ENCODE data around the gene STK4. TPM values are rescaled to one million over a fixed set of nuclear protein-coding genes. Genes with fewer than 3 reads are reported as not detected.

The STK4 gene
- 149 and 155 TPM in 2 replicates for total RNA-seq

- H3K9me3 Mint-ChIP-seq = no peaks in the 10 kb centered on the region
- intact Hi-C loops (cut with micrococcal nuclease) = loop anchor here (2.0 to 10.0 kb wide), 8 partner anchors 55 to 969 kb away; partner anchors contain the start of genes ADA, PABPC1L, PCIF1 and PIGT
- H3K4me3 Mint-ChIP-seq = peak within 1 kb of the TSS; percentile 92
- H3K4me1 Mint-ChIP-seq (ENCODE audit: low read depth) = peaks cover 77% of the 10 kb centered on the region
- peaks cover 20% of the 10 kb centered on the region for H3K36me3 Mint-ChIP-seq (ENCODE audit: low read depth)
- no peaks in the 10 kb centered on the region for H3K27me3 Mint-ChIP-seq (ENCODE audit: insufficient read depth)
- peak; percentile 95 for DNase-seq (ENCODE audit: low spot score)
- H3K27ac Mint-ChIP-seq = peak within 1 kb of the TSS; percentile 88
These were observed at the start of gene STK4 for GRCh38 chr20:44966030-44966961. Gene STK4, plus strand, starts transcription at chr20:44966512. Its CDS starts 57 bp downstream, at chr20:44966569.

GRCh38 chr20:44916586-44916985 is 49.7 kb upstream of the STK4 start:
- Mint-ChIP-seq H3K27me3 (ENCODE audit: insufficient read depth) (no peaks in the 10 kb centered on the region), H3K9me3 (no peaks in the 10 kb centered on the region), H3K4me1 (ENCODE audit: low read depth) (peaks cover 17% of the 10 kb centered on the region), H3K4me3 (no peak overlapping the region), H3K27ac (no peak overlapping the region), H3K36me3 (ENCODE audit: low read depth) (peaks cover 25% of the 10 kb centered on the region)
- DNase-seq (ENCODE audit: low spot score) = no peak
- intact Hi-C loops (cut with micrococcal nuclease) = no loop called here

- no peak overlapping the region for H3K4me3 Mint-ChIP-seq
- no peak overlapping the region for H3K27ac Mint-ChIP-seq
- no peak for DNase-seq (ENCODE audit: low spot score)
- H3K36me3 Mint-ChIP-seq (ENCODE audit: low read depth) = peaks cover 24% of the 10 kb centered on the region
- intact Hi-C loops (cut with micrococcal nuclease) = no loop called here
- H3K9me3 Mint-ChIP-seq = no peaks in the 10 kb centered on the region
- peaks cover 16% of the 10 kb centered on the region for H3K4me1 Mint-ChIP-seq (ENCODE audit: low read depth)
- no peaks in the 10 kb centered on the region for H3K27me3 Mint-ChIP-seq (ENCODE audit: insufficient read depth)
These were observed 48.9 kb upstream of the STK4 start for GRCh38 chr20:44917399-44917798.

GRCh38 chr20:44918342-44918741 is 48.0 kb upstream of the STK4 start:
- Mint-ChIP-seq H3K27ac (no peak overlapping the region), H3K4me3 (no peak overlapping the region), H3K4me1 (ENCODE audit: low read depth) (peaks cover 10% of the 10 kb centered on the region)

GRCh38 chr20:44918761-44919160 is 47.6 kb upstream of the STK4 start:
- no peaks in the 10 kb centered on the region for H3K27me3 Mint-ChIP-seq (ENCODE audit: insufficient read depth)
- intact Hi-C loops (cut with micrococcal nuclease) = no loop called here
- H3K9me3 Mint-ChIP-seq = no peaks in the 10 kb centered on the region
- peaks cover 21% of the 10 kb centered on the region for H3K36me3 Mint-ChIP-seq (ENCODE audit: low read depth)
- H3K4me3 Mint-ChIP-seq = no peak overlapping the region
- DNase-seq (ENCODE audit: low spot score) = no peak
- peaks cover 10% of the 10 kb centered on the region for H3K4me1 Mint-ChIP-seq (ENCODE audit: low read depth)
- H3K27ac Mint-ChIP-seq = no peak overlapping the region

More at GRCh38 chr20:44918342-44918741, 48.0 kb upstream of the STK4 start:
- intact Hi-C loops (cut with micrococcal nuclease) = no loop called here
- Mint-ChIP-seq H3K9me3 (no peaks in the 10 kb centered on the region), H3K36me3 (ENCODE audit: low read depth) (peaks cover 21% of the 10 kb centered on the region), H3K27me3 (ENCODE audit: insufficient read depth) (no peaks in the 10 kb centered on the region)
- no peak for DNase-seq (ENCODE audit: low spot score)

GRCh38 chr20:44921447-44921846 is 44.9 kb upstream of the STK4 start:
- intact Hi-C loops (cut with micrococcal nuclease) = no loop called here
- no peaks in the 10 kb centered on the region for H3K27me3 Mint-ChIP-seq (ENCODE audit: insufficient read depth)
- DNase-seq (ENCODE audit: low spot score) = no peak

DNA sequence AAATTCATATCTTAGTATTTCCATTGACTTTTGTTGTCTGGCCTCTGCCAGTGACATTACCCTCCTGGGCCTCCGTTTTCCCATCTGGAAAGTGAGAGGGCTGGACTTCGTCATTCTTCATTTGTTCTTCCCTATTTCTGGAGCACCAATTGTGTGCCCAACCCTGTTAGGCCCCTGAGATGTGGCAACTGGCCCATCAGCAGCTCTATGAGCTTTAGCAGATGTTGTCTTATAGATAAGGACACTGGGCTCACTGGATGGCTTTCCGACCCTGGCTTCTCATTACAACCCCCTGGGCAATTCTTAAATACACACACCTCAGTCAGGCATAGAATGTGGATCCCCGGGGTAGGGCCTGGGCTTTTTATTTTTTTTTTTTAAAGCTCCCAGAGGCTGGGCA is 41.8 kb upstream of the STK4 start:
- H3K4me3 Mint-ChIP-seq = no peak overlapping the region
- no peak overlapping the region for H3K27ac Mint-ChIP-seq
- H3K4me1 Mint-ChIP-seq (ENCODE audit: low read depth) = no peaks in the 10 kb centered on the region
- DNase-seq (ENCODE audit: low spot score) = no peak
- H3K36me3 Mint-ChIP-seq (ENCODE audit: low read depth) = peaks cover 7% of the 10 kb centered on the region
- intact Hi-C loops (cut with micrococcal nuclease) = no loop called here
- no peaks in the 10 kb centered on the region for H3K9me3 Mint-ChIP-seq
- no peaks in the 10 kb centered on the region for H3K27me3 Mint-ChIP-seq (ENCODE audit: insufficient read depth)

More at GRCh38 chr20:44921447-44921846, 44.9 kb upstream of the STK4 start:
- Mint-ChIP-seq H3K4me3 (no peak overlapping the region), H3K36me3 (ENCODE audit: low read depth) (peaks cover 14% of the 10 kb centered on the region), H3K4me1 (ENCODE audit: low read depth) (no peaks in the 10 kb centered on the region), H3K9me3 (no peaks in the 10 kb centered on the region), H3K27ac (no peak overlapping the region)

GRCh38 chr20:44928595-44928994 is 37.7 kb upstream of the STK4 start:
- Mint-ChIP-seq H3K4me3 (no peak overlapping the region), H3K27me3 (ENCODE audit: insufficient read depth) (no peaks in the 10 kb centered on the region), H3K27ac (no peak overlapping the region), H3K9me3 (no peaks in the 10 kb centered on the region), H3K36me3 (ENCODE audit: low read depth) (peaks cover 17% of the 10 kb centered on the region), H3K4me1 (ENCODE audit: low read depth) (no peaks in the 10 kb centered on the region)
- intact Hi-C loops (cut with micrococcal nuclease) = no loop called here
- DNase-seq (ENCODE audit: low spot score) = no peak

- no peak overlapping the region for H3K4me3 Mint-ChIP-seq
- no peak overlapping the region for H3K27ac Mint-ChIP-seq
- intact Hi-C loops (cut with micrococcal nuclease) = no loop called here
These were observed 35.7 kb upstream of the STK4 start for GRCh38 chr20:44930517-44931168.

DNA sequence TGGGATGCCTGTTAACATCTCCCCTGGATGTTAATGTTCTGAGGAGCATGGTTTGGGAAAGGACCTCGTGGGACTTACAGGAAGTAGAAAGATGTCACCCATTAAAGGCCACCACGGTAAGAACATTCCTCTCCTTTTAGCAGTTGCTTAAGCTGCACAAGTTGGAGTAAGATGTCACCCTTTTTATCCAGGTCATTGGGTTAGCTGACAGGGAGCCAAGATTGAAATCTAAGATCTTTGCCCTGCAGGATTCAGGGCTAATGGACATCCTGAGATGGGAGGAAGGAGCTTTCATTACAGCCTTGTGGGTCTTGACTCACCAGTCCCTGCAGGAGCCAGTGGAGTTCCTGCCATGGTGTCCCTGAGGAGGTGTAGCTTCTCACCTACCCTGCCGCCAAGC is 34.4 kb upstream of the STK4 start:
- Mint-ChIP-seq H3K27ac (no peak overlapping the region), H3K4me3 (no peak overlapping the region), H3K9me3 (no peaks in the 10 kb centered on the region), H3K4me1 (ENCODE audit: low read depth) (no peaks in the 10 kb centered on the region), H3K36me3 (ENCODE audit: low read depth) (peaks cover 24% of the 10 kb centered on the region), H3K27me3 (ENCODE audit: insufficient read depth) (no peaks in the 10 kb centered on the region)
- no peak for DNase-seq (ENCODE audit: low spot score)
- intact Hi-C loops (cut with micrococcal nuclease) = no loop called here

More at GRCh38 chr20:44930517-44931168, 35.7 kb upstream of the STK4 start:
- Mint-ChIP-seq H3K36me3 (ENCODE audit: low read depth) (peaks cover 19% of the 10 kb centered on the region), H3K9me3 (no peaks in the 10 kb centered on the region), H3K4me1 (ENCODE audit: low read depth) (no peaks in the 10 kb centered on the region), H3K27me3 (ENCODE audit: insufficient read depth) (no peaks in the 10 kb centered on the region)
- DNase-seq (ENCODE audit: low spot score) = no peak

GRCh38 chr20:44932916-44933315 is 33.4 kb upstream of the STK4 start:
- Mint-ChIP-seq H3K4me3 (no peak overlapping the region), H3K36me3 (ENCODE audit: low read depth) (peaks cover 24% of the 10 kb centered on the region)
- intact Hi-C loops (cut with micrococcal nuclease) = no loop called here

GRCh38 chr20:44936510-44936909 is 29.8 kb upstream of the STK4 start:
- Mint-ChIP-seq H3K27me3 (ENCODE audit: insufficient read depth) (no peaks in the 10 kb centered on the region), H3K4me3 (no peak overlapping the region), H3K9me3 (no peaks in the 10 kb centered on the region), H3K27ac (no peak overlapping the region), H3K36me3 (ENCODE audit: low read depth) (peaks cover 28% of the 10 kb centered on the region), H3K4me1 (ENCODE audit: low read depth) (no peaks in the 10 kb centered on the region)
- intact Hi-C loops (cut with micrococcal nuclease) = no loop called here
- DNase-seq (ENCODE audit: low spot score) = no peak

More at GRCh38 chr20:44932916-44933315, 33.4 kb upstream of the STK4 start:
- H3K9me3 Mint-ChIP-seq = no peaks in the 10 kb centered on the region
- H3K27me3 Mint-ChIP-seq (ENCODE audit: insufficient read depth) = no peaks in the 10 kb centered on the region
- DNase-seq (ENCODE audit: low spot score) = no peak
- no peaks in the 10 kb centered on the region for H3K4me1 Mint-ChIP-seq (ENCODE audit: low read depth)
- no peak overlapping the region for H3K27ac Mint-ChIP-seq

DNA sequence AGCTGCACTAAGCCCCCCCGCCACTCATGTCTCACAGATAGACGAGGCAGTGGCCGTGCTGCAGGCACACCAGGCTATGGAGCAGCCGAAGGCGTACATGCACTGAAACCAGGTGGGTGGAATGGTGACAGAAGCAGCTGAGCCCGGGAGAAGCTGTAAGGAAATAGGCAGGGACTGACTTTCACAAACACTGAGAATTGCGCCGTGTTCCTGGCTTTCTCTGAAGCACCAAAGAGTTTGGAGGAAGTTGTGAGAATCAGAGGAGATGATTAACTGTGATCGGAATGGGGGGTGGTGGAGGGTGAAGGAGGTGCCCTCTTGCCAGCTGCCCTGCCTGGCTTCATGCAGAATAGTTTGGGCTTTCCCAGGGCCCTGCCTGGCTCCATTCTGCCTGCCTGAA is 27.7 kb upstream of the STK4 start:
- Mint-ChIP-seq H3K36me3 (ENCODE audit: low read depth) (peaks cover 35% of the 10 kb centered on the region), H3K9me3 (no peaks in the 10 kb centered on the region), H3K27ac (no peak overlapping the region), H3K27me3 (ENCODE audit: insufficient read depth) (no peaks in the 10 kb centered on the region), H3K4me3 (no peak overlapping the region), H3K4me1 (ENCODE audit: low read depth) (no peaks in the 10 kb centered on the region)
- DNase-seq (ENCODE audit: low spot score) = no peak
- intact Hi-C loops (cut with micrococcal nuclease) = no loop called here

All from activated T-helper 1 cell treated with anti-CD3 and anti-CD28 coated beads, Interleukin-12 subunit alpha, Interleukin-12 subunit beta, Interleukin-2, Interleukin-4 antibody, amounts not matched to agents 30 ng/mL and 10 ng/mL and 1 ng/mL, durations not matched to agents 14 hours and 24 hours and 36 hours (primary cell).